Measurements from ENCODE around the gene MT2A. TPM values are rescaled to one million over a fixed set of nuclear protein-coding genes. Genes with fewer than 3 reads are reported as not detected.
A peak's percentile ranks its signal among the peaks of the same experiment; 100 is the strongest.
"Not testable (repeated sequence)": the region's sequence is repeated elsewhere in the genome, so short reads cannot be mapped to it uniquely, and the experiment has no call there.

The MT2A gene
- total and polyA plus RNA-seq, 2 donors from 2014 or later, result 315 to 507 TPM

GRCh38 chr16:56618138-56618537, 9.8 kb downstream of the MT2A start:
- no peaks in the 10 kb centered on the region for H3K36me3 ChIP-seq (ENCODE audit: control insufficient read depth in 2 of 3, insufficient read depth in 3 of 3, low read length in 3 of 3)
- intact Hi-C loops (cut with DNase I), result no loop called here
- no peak for FAIRE-seq
- H3K27me3 ChIP-seq (ENCODE audit: control insufficient read depth, insufficient read depth, low read length), result peaks cover 9% of the 10 kb centered on the region
- H3K4me1 ChIP-seq (ENCODE audit: control insufficient read depth in 2 of 3, insufficient read depth in 2 of 3, low read depth in 1 of 3, low read length in 3 of 3), result peaks cover 0 to 13% (median 0%) of the 10 kb centered on the region in 3 donors
- peak in 1 of 5 donors; percentile 32 for DNase-seq
- H3K4me3 ChIP-seq (ENCODE audit: low read length in 3 of 3), result peak overlapping the region in 1 of 3 donors; percentile 61
- H3K9me3 ChIP-seq (ENCODE audit: control insufficient read depth in 2 of 3, insufficient read depth in 1 of 3, low read length in 3 of 3), result no peaks in the 10 kb centered on the region
- H3K9ac ChIP-seq (ENCODE audit: low read length in 3 of 3), result no peak overlapping the region
- TF ChIP-seq CTCF (IDR thresholded peaks at IDR 0.05; ENCODE audit: borderline replicate concordance, extremely low read depth, insufficient read depth), result no peak
- no peak overlapping the region for H3K27ac ChIP-seq (ENCODE audit: low read depth in 2 of 2, low read length in 2 of 2)

GRCh38 chr16:56620339-56620897, 12.0 kb downstream of the MT2A start:
- H3K27ac ChIP-seq (ENCODE audit: low read depth in 2 of 2, low read length in 2 of 2), result no peak overlapping the region

GRCh38 chr16:56621665-56622445, 13.5 kb downstream of the MT2A start:
- H3K27me3 ChIP-seq (ENCODE audit: control insufficient read depth, insufficient read depth, low read length); FAIRE-seq; H3K9ac ChIP-seq (ENCODE audit: low read length in 3 of 3); H3K4me3 ChIP-seq (ENCODE audit: low read length in 3 of 3); H3K36me3 ChIP-seq (ENCODE audit: control insufficient read depth in 2 of 3, insufficient read depth in 3 of 3, low read length in 3 of 3); H3K27ac ChIP-seq (ENCODE audit: low read depth in 2 of 2, low read length in 2 of 2); intact Hi-C loops (cut with DNase I); H3K9me3 ChIP-seq (ENCODE audit: control insufficient read depth in 2 of 3, insufficient read depth in 1 of 3, low read length in 3 of 3); DNase-seq: not testable (repeated sequence)
- H3K4me1 ChIP-seq (ENCODE audit: control insufficient read depth in 2 of 3, insufficient read depth in 2 of 3, low read depth in 1 of 3, low read length in 3 of 3), result peaks cover 0 to 14% (median 0%) of the 10 kb centered on the region in 3 donors

More at GRCh38 chr16:56620339-56620897, 12.0 kb downstream of the MT2A start:
- FAIRE-seq (no peak), DNase-seq (no peak)
- H3K4me3 ChIP-seq (ENCODE audit: low read length in 3 of 3), result no peak overlapping the region
- H3K4me1 ChIP-seq (ENCODE audit: control insufficient read depth in 2 of 3, insufficient read depth in 2 of 3, low read depth in 1 of 3, low read length in 3 of 3), result peaks cover 0 to 13% (median 0%) of the 10 kb centered on the region in 3 donors
- no peak for TF ChIP-seq CTCF (IDR thresholded peaks at IDR 0.05; ENCODE audit: borderline replicate concordance, extremely low read depth, insufficient read depth)
- no peaks in the 10 kb centered on the region for H3K9me3 ChIP-seq (ENCODE audit: control insufficient read depth in 2 of 3, insufficient read depth in 1 of 3, low read length in 3 of 3)
- H3K27me3 ChIP-seq (ENCODE audit: control insufficient read depth, insufficient read depth, low read length), result peaks cover 9% of the 10 kb centered on the region
- H3K36me3 ChIP-seq (ENCODE audit: control insufficient read depth in 2 of 3, insufficient read depth in 3 of 3, low read length in 3 of 3), result no peaks in the 10 kb centered on the region
- no peak overlapping the region for H3K9ac ChIP-seq (ENCODE audit: low read length in 3 of 3)
- intact Hi-C loops (cut with DNase I), result no loop called here

GRCh38 chr16:56623184-56623583, 14.8 kb downstream of the MT2A start:
- H3K4me1 ChIP-seq (ENCODE audit: control insufficient read depth in 2 of 3, insufficient read depth in 2 of 3, low read depth in 1 of 3, low read length in 3 of 3); H3K36me3 ChIP-seq (ENCODE audit: control insufficient read depth in 2 of 3, insufficient read depth in 3 of 3, low read length in 3 of 3); H3K9me3 ChIP-seq (ENCODE audit: control insufficient read depth in 2 of 3, insufficient read depth in 1 of 3, low read length in 3 of 3); DNase-seq; intact Hi-C loops (cut with DNase I); FAIRE-seq; H3K9ac ChIP-seq (ENCODE audit: low read length in 3 of 3); H3K27me3 ChIP-seq (ENCODE audit: control insufficient read depth, insufficient read depth, low read length); H3K4me3 ChIP-seq (ENCODE audit: low read length in 3 of 3); H3K27ac ChIP-seq (ENCODE audit: low read depth in 2 of 2, low read length in 2 of 2): not testable (repeated sequence)

Measured in kidney (tissue), 14 donors.